Posterior vena cava (tissue), 2 donors: Measurements from ENCODE around the gene HCFC1R1. TPM values are rescaled to one million over a fixed set of nuclear protein-coding genes. Genes with fewer than 3 reads are reported as not detected.

Source experiments
- DNase-seq: peaks from one replicate; pipeline ENCODE4 v3.0.0-alpha.2; 2020; ENCODE audit warnings: low spot score
- intact Hi-C, 2 donors: fragments of 100-400 bp; cut with DNase I; formaldehyde crosslinking; loops; one replicate each; pipeline versions ENCODE4 v1.14.1 to v1.14.2; 2022 to 2023
- total RNA-seq, 2 donors: library from RNA; stranded (reverse); fragmentation: NEBNext Ultra II Directional; extraction: Animal tissue kit (Norgen Biotek cat#: 25700); gene quantifications; one replicate each; pipeline ENCODE4 v1.2.1, GENCODE V29; 2021
- donor health status: DM: yes; HTN: yes; CAD: no.
- donor health status: DM: yes; HTN: yes; CAD: no.

HCFC1R1 gene
- total RNA-seq, 2 donors from 2014 or later = 63.3 to 104 TPM

- intact Hi-C loops = no loop called here
- no peak for DNase-seq
Measured at GRCh38 chr16:3009568-3010390, 14.0 kb downstream of the HCFC1R1 start.

- DNase-seq = no peak
- intact Hi-C loops = no loop called here
Measured at GRCh38 chr16:3008690-3009037, 15.1 kb downstream of the HCFC1R1 start.

- intact Hi-C loops = no loop called here
- no peak for DNase-seq
Measured at GRCh38 chr16:3007957-3008689, 15.6 kb downstream of the HCFC1R1 start.

GRCh38 chr16:3007059-3007956 lies 16.4 kb downstream of the HCFC1R1 start:
- intact Hi-C loops = no loop called here
- DNase-seq = no peak

DNA sequence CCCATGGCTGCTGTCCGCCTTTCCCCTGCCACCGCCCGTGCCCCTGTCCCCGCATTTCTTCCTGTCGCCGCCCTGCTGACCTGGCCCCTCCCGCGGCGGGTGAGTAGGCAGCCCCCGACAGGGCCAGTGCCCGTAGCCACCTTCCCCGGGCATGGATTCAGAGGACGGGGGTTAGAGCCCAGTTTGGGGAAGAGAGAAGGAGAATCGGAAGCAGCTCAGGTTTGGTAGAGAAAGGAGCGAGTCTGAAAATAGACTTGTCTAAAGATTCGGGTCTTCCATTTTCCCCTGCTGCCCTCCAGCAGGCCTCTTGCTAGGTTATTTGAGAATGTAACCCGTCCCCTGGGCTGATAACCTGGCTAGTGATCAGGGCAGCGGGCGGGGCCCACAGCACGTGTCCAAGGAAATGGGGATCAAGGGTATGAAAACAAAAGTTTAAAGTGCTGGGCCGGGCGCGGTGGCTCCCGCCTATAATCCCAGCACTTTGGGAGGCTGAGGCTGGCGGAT lies 18.9 kb downstream of the HCFC1R1 start:
- DNase-seq = no peak
- intact Hi-C loops = no loop called here

GRCh38 chr16:3004319-3004718 lies 19.4 kb downstream of the HCFC1R1 start:
- intact Hi-C loops = no loop called here
- DNase-seq = no peak

DNA sequence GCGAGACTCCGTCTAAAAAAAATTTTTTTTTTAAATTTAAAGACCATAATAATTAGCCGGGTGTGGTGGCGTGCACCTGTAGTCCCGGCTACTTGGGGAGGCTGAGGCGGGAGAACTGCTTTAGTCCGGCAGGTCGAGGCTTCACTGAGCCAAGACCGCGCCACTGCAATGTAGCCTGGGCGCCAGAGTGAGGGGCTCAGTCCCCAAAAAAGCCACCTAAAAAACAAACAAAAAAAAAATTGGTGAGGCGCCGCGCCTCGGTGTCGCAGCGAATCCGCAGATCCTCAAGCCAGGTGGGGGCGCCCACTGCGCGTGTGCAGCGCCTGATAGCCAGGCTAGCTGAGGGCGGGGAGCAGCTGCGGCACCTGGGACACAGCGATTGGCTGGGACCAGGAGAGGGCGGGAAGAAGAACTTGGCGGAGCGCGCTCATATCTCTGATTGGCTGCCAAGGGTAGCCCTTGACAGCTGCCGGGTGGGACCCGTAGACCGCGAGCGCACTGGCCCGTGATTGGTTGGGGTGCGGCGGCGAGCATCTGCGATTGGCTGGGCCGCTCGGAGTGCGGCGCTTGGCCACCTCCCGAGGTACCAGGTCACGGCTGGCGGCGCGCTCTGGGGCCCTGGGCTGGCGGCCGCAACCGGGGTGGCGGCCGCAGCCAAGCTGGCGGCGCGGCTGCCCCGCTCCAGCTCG lies 20.0 kb downstream of the HCFC1R1 start:
- peak; percentile 98 for DNase-seq
- intact Hi-C loops = no loop called here

- no peak for DNase-seq
- intact Hi-C loops = no loop called here
Measured at GRCh38 chr16:3001316-3001715, 22.4 kb downstream of the HCFC1R1 start.

DNA sequence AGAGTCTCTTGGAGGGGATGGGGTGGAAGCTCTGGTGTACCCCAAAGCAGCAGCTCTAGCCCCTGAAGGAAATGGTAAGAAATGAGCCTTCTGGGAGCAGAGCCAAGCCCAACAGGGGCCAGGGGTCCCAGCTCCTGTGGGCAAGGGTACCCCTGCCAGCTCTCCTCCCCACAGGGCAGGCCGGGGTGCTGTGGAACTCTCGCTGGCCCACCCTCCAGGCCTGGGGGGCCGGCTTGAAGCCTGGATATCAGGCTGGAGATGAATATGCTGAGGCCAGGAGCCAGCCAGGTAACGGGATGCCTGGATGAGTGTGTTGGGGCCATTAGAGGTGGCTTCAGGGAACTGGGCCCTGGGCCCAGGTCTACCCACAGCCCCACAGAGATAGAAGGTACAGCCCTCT lies 23.2 kb downstream of the HCFC1R1 start:
- intact Hi-C loops = no loop called here
- DNase-seq = no peak

GRCh38 chr16:2999929-3000328 lies 23.8 kb downstream of the HCFC1R1 start:
- intact Hi-C loops = no loop called here
- DNase-seq = no peak

DNA sequence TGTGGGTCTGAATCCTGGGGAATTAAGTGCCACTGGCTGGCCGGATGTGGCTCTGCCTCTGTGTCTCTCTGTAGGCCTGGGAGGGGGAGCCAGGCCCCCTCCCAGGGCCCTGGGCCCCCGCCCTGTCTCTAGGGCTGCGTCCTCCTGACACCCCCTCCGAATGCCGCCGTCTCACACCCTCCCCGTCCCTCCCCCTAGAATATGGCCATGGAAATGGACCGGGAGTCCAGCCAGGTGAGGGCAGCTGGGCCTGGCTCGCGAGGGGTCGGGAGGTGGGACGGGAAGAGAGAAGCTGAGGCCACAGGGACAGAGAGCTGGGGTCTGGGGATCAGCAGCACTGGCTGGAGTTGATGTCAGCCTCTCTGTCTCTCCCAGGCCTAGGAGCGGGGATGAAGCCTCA lies 27.4 kb downstream of the HCFC1R1 start:
- intact Hi-C loops = no loop called here

DNA sequence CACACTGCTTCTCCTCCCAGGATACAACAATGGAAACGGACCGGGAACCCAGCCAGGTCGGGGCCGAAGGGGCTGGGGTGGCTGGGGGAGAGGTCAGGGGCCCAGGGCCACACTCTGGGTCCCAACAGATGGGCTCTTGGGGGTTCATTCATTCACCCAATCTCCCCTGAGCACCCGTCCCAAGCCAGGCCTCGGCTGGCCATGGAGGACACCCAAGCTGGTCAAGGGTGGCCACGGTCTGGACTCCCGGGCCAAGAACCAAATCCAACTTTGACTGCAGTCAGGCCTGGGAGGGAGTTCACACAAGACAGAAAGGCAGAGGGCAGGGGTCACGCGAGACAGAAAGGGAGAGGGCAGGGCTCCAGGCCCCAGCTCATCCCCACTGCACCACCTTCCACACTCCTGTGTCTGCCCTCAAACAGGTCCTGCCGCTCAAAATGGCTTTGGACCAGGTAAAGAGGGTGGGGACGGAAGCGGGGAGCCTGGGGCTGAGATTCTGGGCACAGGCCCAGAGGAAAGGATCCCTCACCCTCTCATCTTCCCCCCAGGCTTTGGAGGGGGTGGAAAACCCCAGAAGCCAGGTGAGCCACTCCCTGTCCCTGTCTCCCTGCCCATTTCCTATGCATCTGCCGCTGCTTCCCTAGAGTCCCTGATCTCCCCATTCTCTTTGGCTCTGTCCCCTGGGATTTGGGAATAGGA lies 31.2 kb downstream of the HCFC1R1 start:
- intact Hi-C loops = no loop called here

More for the DNA sequence above, 27.4 kb downstream of the HCFC1R1 start:
- no peak for DNase-seq

DNA sequence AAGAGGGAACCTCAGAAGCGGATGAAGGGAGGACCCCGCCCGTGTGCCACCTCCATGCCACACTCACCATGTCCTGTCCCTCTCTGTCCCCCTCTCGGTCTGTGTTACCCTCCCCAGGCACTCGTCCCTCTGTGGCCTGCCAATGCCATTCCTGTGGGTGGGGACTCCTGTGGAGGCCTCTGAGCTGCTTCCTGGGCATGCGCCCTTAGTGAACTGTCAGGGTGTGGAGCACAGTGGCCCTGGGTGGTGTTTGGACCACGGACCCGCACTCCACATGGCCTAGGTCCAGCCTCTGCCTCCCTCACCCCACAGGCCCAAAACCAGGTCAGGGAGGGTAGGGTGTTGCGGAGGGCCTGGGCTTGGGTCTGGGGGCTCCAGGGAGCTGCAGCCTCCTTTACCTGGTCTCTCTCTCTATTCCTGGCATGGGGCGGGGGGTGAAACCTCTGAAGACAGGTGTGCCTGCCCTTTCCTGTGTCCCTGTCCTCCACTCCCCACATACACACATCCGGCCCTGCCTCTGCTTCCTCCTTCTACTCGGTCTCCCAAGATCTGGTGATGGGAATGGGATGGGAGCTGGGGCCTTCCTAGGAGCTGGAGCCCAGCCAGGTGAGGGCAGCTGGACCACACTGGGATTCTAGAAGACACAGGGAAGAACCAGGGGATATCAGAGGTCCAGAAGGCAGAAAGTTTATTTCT lies 32.0 kb downstream of the HCFC1R1 start:
- intact Hi-C loops = no loop called here
- DNase-seq = no peak

More for the DNA sequence above, 31.2 kb downstream of the HCFC1R1 start:
- no peak for DNase-seq

DNA sequence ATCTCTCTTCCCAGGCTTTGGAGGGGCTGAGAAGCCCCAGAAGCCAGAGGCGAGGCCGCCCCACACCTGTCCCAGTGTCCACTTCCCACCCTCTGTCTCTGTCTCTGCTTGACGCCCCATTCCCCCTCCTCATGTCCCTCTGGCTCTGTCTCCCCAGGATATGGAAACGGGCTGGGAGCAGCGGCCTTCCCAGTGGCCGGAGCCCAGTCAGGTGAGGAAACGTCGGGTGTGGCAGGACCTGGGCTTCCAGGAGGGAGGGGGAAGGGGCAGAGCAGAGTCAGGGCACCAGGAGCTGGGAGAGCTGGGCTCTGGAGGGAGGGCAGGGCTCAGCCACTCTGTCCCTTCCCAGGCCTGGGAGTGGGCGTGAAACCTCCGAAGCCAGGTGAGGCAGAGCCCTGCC lies 32.9 kb downstream of the HCFC1R1 start:
- no peak for DNase-seq
- intact Hi-C loops = no loop called here

DNA sequence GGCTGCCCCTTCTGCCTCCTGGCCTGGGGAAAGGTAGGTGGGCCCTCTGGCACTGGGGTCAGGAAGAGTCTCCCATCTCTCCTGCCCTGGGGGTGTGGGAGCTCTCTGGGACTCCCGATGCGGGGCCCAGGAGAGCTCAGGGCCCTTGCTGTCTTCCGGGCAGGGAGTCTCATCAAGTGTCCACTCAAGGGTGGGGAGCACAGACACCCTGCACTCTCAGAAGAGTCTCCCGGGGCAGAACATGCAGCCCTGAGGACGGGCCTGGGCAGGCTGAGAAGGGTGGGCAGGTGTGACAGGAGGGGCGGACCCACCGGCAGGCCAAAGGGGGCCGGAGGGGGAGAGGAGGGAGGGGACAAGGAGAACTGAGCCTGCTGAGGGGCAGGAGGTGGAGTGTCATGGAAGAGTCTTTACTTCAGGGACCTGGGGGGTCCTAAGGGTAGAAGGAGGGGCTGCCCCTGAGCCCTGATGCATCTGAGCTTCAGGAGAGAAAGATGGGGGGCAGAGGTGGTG lies 35.1 kb downstream of the HCFC1R1 start:
- intact Hi-C loops = no loop called here

DNA sequence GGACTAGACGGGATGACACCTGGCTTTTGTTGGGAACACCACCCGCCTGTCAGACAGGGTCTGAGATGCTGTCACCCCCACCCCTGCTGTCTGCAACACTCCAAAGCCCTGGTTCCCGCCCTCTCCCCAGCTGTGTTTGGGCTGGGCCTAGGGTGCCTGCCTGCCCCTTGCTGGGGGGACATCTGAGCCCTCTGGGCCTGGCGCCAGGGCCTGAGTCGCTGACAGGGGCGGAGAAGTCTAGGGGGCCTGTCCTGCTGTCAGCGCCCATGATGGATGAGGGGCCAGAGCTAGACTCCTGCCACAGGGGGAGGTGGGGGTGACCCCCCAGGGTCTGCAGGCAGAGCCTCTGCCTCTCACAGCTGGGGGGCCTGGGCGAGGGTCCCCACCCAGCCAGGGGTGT lies 35.9 kb downstream of the HCFC1R1 start:
- intact Hi-C loops = no loop called here
- no peak for DNase-seq

More for the DNA sequence above, 35.1 kb downstream of the HCFC1R1 start:
- no peak for DNase-seq

- intact Hi-C loops = no loop called here
Measured at GRCh38 chr16:2987286-2987685, 36.5 kb downstream of the HCFC1R1 start.

More at GRCh38 chr16:2987286-2987685, 36.5 kb downstream of the HCFC1R1 start:
- no peak for DNase-seq
